ENCODE measurements around the gene MSANTD2. TPM values are rescaled to one million over a fixed set of nuclear protein-coding genes. Genes with fewer than 3 reads are reported as not detected.

Gene MSANTD2
- total RNA-seq, 1 experiment from 2014 or later = 8.6 TPM

DNA sequence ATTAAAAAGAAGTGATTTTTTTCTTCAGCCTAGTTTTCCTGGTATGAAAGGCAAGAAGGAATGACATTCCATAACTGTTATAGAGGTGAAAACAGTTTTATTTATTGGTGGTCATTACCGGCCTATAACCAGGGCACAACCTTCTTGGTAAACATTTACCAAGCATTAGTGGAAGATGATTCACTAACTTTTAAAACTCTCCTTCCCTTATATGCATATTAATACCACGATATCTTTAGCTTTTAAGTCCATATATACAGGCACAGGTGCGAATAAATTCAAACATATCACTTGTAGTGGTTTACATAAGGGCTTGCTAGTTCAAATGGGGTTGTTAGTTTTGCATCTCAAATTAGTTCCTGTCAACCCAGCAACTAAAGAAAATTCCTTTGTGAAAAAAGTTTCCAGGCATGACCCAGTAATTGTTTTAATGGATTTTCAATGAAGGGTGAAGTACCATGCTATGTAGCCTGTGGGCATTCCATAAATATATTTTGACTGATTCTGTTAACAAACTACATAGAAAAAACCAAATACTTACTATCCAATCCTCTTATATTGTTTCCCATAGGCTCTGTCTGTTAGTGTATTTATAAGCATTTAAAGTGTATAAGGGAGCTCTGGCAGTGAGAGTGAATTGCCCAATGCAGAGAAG lies 34.4 kb upstream of the MSANTD2 start:
- ChIA-PET CTCF (interaction anchor here (0.7 to 1.5 kb wide), 3 partner anchors 44 to 190 kb away, joined by 3 to 5 read pairs (median 4); no protein-coding TSS in a partner anchor), POLR2A (no interaction called here), RAD21 (ENCODE audit: low non-redundant PET in 1 of 2, low total read pairs in 2 of 2, uncharacterized antibody in 2 of 2, unreplicated experiment in 2 of 2) (no interaction called here)
- Histone ChIP-seq H3K4me3 (replicated peaks in 1 of 2; ENCODE audit: low read depth in 1 of 2, low read length in 2 of 2) (no peak overlapping the region), H2AFZ (ENCODE audit: low read depth, low read length, poor library complexity, severe bottlenecking) (no peak overlapping the region), H3K27ac (ENCODE audit: low read depth, low read length) (no peak overlapping the region), H3K4me1 (ENCODE audit: control insufficient read depth in 1 of 2, insufficient read depth in 2 of 2, low read length in 2 of 2) (peaks cover 2 to 4% of the 10 kb centered on the region in 2 experiments; a peak in 3 of 4 replicates), H3K4me2 (ENCODE audit: low read length) (no peak overlapping the region), H4K20me1 (ENCODE audit: insufficient read depth) (no peaks in the 10 kb centered on the region), H3K36me3 (ENCODE audit: control insufficient read depth in 1 of 2, insufficient read depth in 2 of 2, low read length in 2 of 2) (no peaks in the 10 kb centered on the region), H3K79me2 (ENCODE audit: insufficient read depth, low read length) (no peaks in the 10 kb centered on the region), H3K9ac (ENCODE audit: low read length) (no peak overlapping the region), H3K27me3 (ENCODE audit: insufficient read depth, low read length) (no peaks in the 10 kb centered on the region), H3K9me2 (ENCODE audit: insufficient read depth) (no peaks in the 10 kb centered on the region), H3K9me3 (ENCODE audit: control insufficient read depth in 1 of 2, insufficient read depth in 1 of 2, low read depth in 1 of 2, low read length in 2 of 2) (no peaks in the 10 kb centered on the region)
- intact Hi-C loops (cut with micrococcal nuclease) = loop anchor here (5.0 to 10.0 kb wide), 2 partner anchors 420 to 1038 kb away; no protein-coding TSS in a partner anchor
- ATAC-seq (no peak), DNase-seq (ENCODE audit: low read depth, low spot score) (no peak)
- no peak for TF ChIP-seq EGR1 (IDR thresholded peaks at IDR 0.05; ENCODE audit: low read depth)
- no peak for TF ChIP-seq POLR2A (IDR thresholded peaks at IDR 0.05; ENCODE audit: borderline replicate concordance, extremely low read depth, insufficient read depth, insufficient read length)
- TF ChIP-seq, protein P1, sequence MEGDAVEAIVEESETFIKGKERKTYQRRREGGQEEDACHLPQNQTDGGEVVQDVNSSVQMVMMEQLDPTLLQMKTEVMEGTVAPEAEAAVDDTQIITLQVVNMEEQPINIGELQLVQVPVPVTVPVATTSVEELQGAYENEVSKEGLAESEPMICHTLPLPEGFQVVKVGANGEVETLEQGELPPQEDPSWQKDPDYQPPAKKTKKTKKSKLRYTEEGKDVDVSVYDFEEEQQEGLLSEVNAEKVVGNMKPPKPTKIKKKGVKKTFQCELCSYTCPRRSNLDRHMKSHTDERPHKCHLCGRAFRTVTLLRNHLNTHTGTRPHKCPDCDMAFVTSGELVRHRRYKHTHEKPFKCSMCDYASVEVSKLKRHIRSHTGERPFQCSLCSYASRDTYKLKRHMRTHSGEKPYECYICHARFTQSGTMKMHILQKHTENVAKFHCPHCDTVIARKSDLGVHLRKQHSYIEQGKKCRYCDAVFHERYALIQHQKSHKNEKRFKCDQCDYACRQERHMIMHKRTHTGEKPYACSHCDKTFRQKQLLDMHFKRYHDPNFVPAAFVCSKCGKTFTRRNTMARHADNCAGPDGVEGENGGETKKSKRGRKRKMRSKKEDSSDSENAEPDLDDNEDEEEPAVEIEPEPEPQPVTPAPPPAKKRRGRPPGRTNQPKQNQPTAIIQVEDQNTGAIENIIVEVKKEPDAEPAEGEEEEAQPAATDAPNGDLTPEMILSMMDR (IDR thresholded peaks at IDR 0.05 in 2 of 3, conservative IDR thresholded peaks at IDR 0.05 in 1 of 3; ENCODE audit: borderline replicate concordance in 1 of 3, insufficient read depth in 1 of 3, low read depth in 2 of 3, low read length in 2 of 3) = no peak
- no peak for TF ChIP-seq CEBPB (IDR thresholded peaks at IDR 0.05; ENCODE audit: low read depth)
- no peak for TF ChIP-seq TCF7L2 (IDR thresholded peaks at IDR 0.05; ENCODE audit: borderline replicate concordance, extremely low read depth, insufficient read depth, insufficient read length)
- no TSS peak for BruUV-seq (replicated peaks)

GRCh38 chr11:124832571-124832970 lies 32.4 kb upstream of the MSANTD2 start:
- ChIA-PET POLR2A (no interaction called here), RAD21 (ENCODE audit: low non-redundant PET in 1 of 2, low total read pairs in 2 of 2, uncharacterized antibody in 2 of 2, unreplicated experiment in 2 of 2) (no interaction called here), CTCF (no interaction called here)
- no peak overlapping the region for H2AFZ ChIP-seq (ENCODE audit: low read depth, low read length, poor library complexity, severe bottlenecking)
- H3K4me3 ChIP-seq (replicated peaks in 1 of 2; ENCODE audit: low read depth in 1 of 2, low read length in 2 of 2) = no peak overlapping the region
- H3K4me1 ChIP-seq (ENCODE audit: control insufficient read depth in 1 of 2, insufficient read depth in 2 of 2, low read length in 2 of 2) = peaks cover 2 to 4% of the 10 kb centered on the region in 2 experiments; a peak in 3 of 4 replicates
- H3K4me2 ChIP-seq (ENCODE audit: low read length) = no peak overlapping the region
- no peak overlapping the region for H3K9ac ChIP-seq (ENCODE audit: low read length)
- H4K20me1 ChIP-seq (ENCODE audit: insufficient read depth) = no peaks in the 10 kb centered on the region
- H3K27ac ChIP-seq (ENCODE audit: low read depth, low read length) = no peak overlapping the region
- H3K36me3 ChIP-seq (ENCODE audit: control insufficient read depth in 1 of 2, insufficient read depth in 2 of 2, low read length in 2 of 2) = no peaks in the 10 kb centered on the region
- no peaks in the 10 kb centered on the region for H3K79me2 ChIP-seq (ENCODE audit: insufficient read depth, low read length)
- H3K9me3 ChIP-seq (ENCODE audit: control insufficient read depth in 1 of 2, insufficient read depth in 1 of 2, low read depth in 1 of 2, low read length in 2 of 2) = no peaks in the 10 kb centered on the region
- no TSS peak for BruUV-seq (replicated peaks)
- no peaks in the 10 kb centered on the region for H3K9me2 ChIP-seq (ENCODE audit: insufficient read depth)
- DNase-seq (ENCODE audit: low read depth, low spot score) = no peak
- H3K27me3 ChIP-seq (ENCODE audit: insufficient read depth, low read length) = no peaks in the 10 kb centered on the region
- intact Hi-C loops (cut with micrococcal nuclease) = loop anchor here (10.0 kb wide), 1 partner anchor 418 kb away; no protein-coding TSS in a partner anchor
- ATAC-seq = peak; percentile 23; the same call in 1 of the 2 replicates
- TF ChIP-seq, protein P1 (IDR thresholded peaks at IDR 0.05 in 2 of 3, conservative IDR thresholded peaks at IDR 0.05 in 1 of 3; ENCODE audit: borderline replicate concordance in 1 of 3, insufficient read depth in 1 of 3, low read depth in 2 of 3, low read length in 2 of 3) = no peak
- TF ChIP-seq EZH2phosphoT487 (IDR thresholded peaks at IDR 0.05; ENCODE audit: borderline replicate concordance) (no peak), TCF7L2 (IDR thresholded peaks at IDR 0.05; ENCODE audit: borderline replicate concordance, extremely low read depth, insufficient read depth, insufficient read length) (no peak), POLR2A (IDR thresholded peaks at IDR 0.05; ENCODE audit: borderline replicate concordance, extremely low read depth, insufficient read depth, insufficient read length) (no peak), CBX3 (IDR thresholded peaks at IDR 0.05; ENCODE audit: low read depth) (no peak), ZNF274 (IDR thresholded peaks at IDR 0.05; ENCODE audit: low read depth, low read length) (no peak), SIN3A (IDR thresholded peaks at IDR 0.05; ENCODE audit: low read depth) (no peak), ATF3 (IDR thresholded peaks at IDR 0.05) (no peak), EGR1 (IDR thresholded peaks at IDR 0.05; ENCODE audit: low read depth) (no peak), ELF1 (IDR thresholded peaks at IDR 0.05; ENCODE audit: borderline replicate concordance, low read depth) (no peak), FOSL1 (IDR thresholded peaks at IDR 0.05; ENCODE audit: low read depth) (no peak), JUND (IDR thresholded peaks at IDR 0.05) (no peak), SRF (IDR thresholded peaks at IDR 0.05; ENCODE audit: low read depth) (no peak), CEBPB (IDR thresholded peaks at IDR 0.05; ENCODE audit: low read depth) (no peak), SP1 (IDR thresholded peaks at IDR 0.05; ENCODE audit: low read depth) (no peak)

Data from HCT116 (cell line).